ENCODE data around the gene DGKB.

DGKB gene

GRCh38 chr7:14825912-14826311 lies 76.6 kb downstream of the DGKB start:
- no peak for DNase-seq (ENCODE audit: low read depth in 3 of 3, low spot score in 1 of 3)

- no peak for DNase-seq (ENCODE audit: low read depth in 3 of 3, low spot score in 1 of 3)
Observed at GRCh38 chr7:14822481-14822854, 80.1 kb downstream of the DGKB start.

- DNase-seq (ENCODE audit: low read depth in 3 of 3, low spot score in 1 of 3) = no peak
Observed at GRCh38 chr7:14821757-14822480, 80.6 kb downstream of the DGKB start.

- no peak for DNase-seq (ENCODE audit: low read depth in 3 of 3, low spot score in 1 of 3)
Observed at GRCh38 chr7:14818871-14819270, 83.7 kb downstream of the DGKB start.

GRCh38 chr7:14817829-14818614 lies 84.5 kb downstream of the DGKB start:
- no peak for DNase-seq (ENCODE audit: low read depth in 3 of 3, low spot score in 1 of 3)

GRCh38 chr7:14807507-14807906 lies 95.0 kb downstream of the DGKB start:
- no peak for DNase-seq (ENCODE audit: low read depth in 3 of 3, low spot score in 1 of 3)

GRCh38 chr7:14806891-14807290 lies 95.7 kb downstream of the DGKB start:
- DNase-seq (ENCODE audit: low read depth in 3 of 3, low spot score in 1 of 3) = no peak

- no peak for DNase-seq (ENCODE audit: low read depth in 3 of 3, low spot score in 1 of 3)
Observed at GRCh38 chr7:14805105-14805719, 97.3 kb downstream of the DGKB start.

GRCh38 chr7:14800664-14801063 lies 101.9 kb downstream of the DGKB start:
- DNase-seq (ENCODE audit: low read depth in 3 of 3, low spot score in 1 of 3) = no peak

GRCh38 chr7:14793151-14793550 lies 109.4 kb downstream of the DGKB start:
- no peak for DNase-seq (ENCODE audit: low read depth in 3 of 3, low spot score in 1 of 3)

- no peak for DNase-seq (ENCODE audit: low read depth in 3 of 3, low spot score in 1 of 3)
Observed at GRCh38 chr7:14787551-14787950, 115.0 kb downstream of the DGKB start.

GRCh38 chr7:14786314-14786895 lies 116.1 kb downstream of the DGKB start:
- no peak for DNase-seq (ENCODE audit: low read depth in 3 of 3, low spot score in 1 of 3)

GRCh38 chr7:14777806-14778205 lies 124.7 kb downstream of the DGKB start:
- DNase-seq (ENCODE audit: low read depth in 3 of 3, low spot score in 1 of 3) = no peak

- DNase-seq (ENCODE audit: low read depth in 3 of 3, low spot score in 1 of 3) = no peak
Observed at GRCh38 chr7:14776266-14776665, 126.3 kb downstream of the DGKB start.

GRCh38 chr7:14773729-14774271 lies 128.8 kb downstream of the DGKB start:
- no peak for DNase-seq (ENCODE audit: low read depth in 3 of 3, low spot score in 1 of 3)

GRCh38 chr7:14770614-14771013 lies 131.9 kb downstream of the DGKB start:
- DNase-seq (ENCODE audit: low read depth in 3 of 3, low spot score in 1 of 3) = no peak

- no peak for DNase-seq (ENCODE audit: low read depth in 3 of 3, low spot score in 1 of 3)
Observed at GRCh38 chr7:14769261-14769660, 133.3 kb downstream of the DGKB start.

- no peak for DNase-seq (ENCODE audit: low read depth in 3 of 3, low spot score in 1 of 3)
Observed at GRCh38 chr7:14767716-14768425, 134.7 kb downstream of the DGKB start.

GRCh38 chr7:14766747-14767146 lies 135.8 kb downstream of the DGKB start:
- DNase-seq (ENCODE audit: low read depth in 3 of 3, low spot score in 1 of 3) = no peak

GRCh38 chr7:14765731-14766130 lies 136.8 kb downstream of the DGKB start:
- DNase-seq (ENCODE audit: low read depth in 3 of 3, low spot score in 1 of 3) = no peak

GRCh38 chr7:14762561-14762960 lies 140.0 kb downstream of the DGKB start:
- no peak for DNase-seq (ENCODE audit: low read depth in 3 of 3, low spot score in 1 of 3)

Data from stimulated activated CD4-positive, alpha-beta T cell treated with anti-CD3 and anti-CD28 coated beads, TNF-alpha, amount 100 ng/mL, for 1 hour (primary cell).